ENCODE measurements around the gene SOX15. TPM values are rescaled to one million over a fixed set of nuclear protein-coding genes. Genes with fewer than 3 reads are reported as not detected.
"Not testable (repeated sequence)": the region's sequence is repeated elsewhere in the genome, so short reads cannot be mapped to it uniquely, and the experiment has no call there.

Gene SOX15
- total and polyA plus RNA-seq, 8 donors: 0.31 to 2.0 (median 1.9) TPM; not detected in 1

- no peak overlapping the region for H3K4me3 ChIP-seq
- no peak for DNase-seq
- H3K27ac ChIP-seq: no peak overlapping the region
- H3K4me1 ChIP-seq: peaks cover 23 to 46% of the 10 kb centered on the region in 2 donors
- H3K9me3 ChIP-seq: no peaks in the 10 kb centered on the region
- no peaks in the 10 kb centered on the region for H3K27me3 ChIP-seq
- intact Hi-C loops (cut with DNase I): no loop called here
- H3K36me3 ChIP-seq: peaks cover 0 to 4% of the 10 kb centered on the region in 2 donors
- no peak for ATAC-seq
- no peak for TF ChIP-seq CTCF (IDR thresholded peaks at IDR 0.05)
Measured at GRCh38 chr17:7611635-7612293, 21.9 kb upstream of the SOX15 start.

DNA sequence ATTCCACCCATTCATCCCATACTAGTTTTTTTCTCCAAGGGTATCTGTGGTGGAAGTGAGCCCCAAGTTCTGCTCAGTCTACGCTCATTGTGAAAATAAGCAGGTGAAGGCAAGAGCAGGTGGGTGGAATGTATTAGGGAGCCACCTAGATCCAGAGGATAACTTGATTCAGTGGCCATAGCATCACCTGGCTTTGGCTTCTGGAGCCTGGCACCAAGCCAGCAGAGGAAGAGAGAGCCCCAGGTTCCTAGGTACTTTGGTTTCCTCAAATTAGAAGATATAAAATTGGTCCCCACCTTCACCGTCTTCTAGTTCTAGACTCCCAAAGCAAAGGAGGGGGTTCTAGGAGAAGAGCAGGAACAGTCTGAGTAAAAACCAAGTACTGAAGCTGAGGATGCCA lies 20.7 kb upstream of the SOX15 start:
- H3K36me3 ChIP-seq: peaks cover 0 to 9% of the 10 kb centered on the region in 2 donors
- H3K4me3 ChIP-seq: no peak overlapping the region
- H3K9me3 ChIP-seq: no peaks in the 10 kb centered on the region
- no peaks in the 10 kb centered on the region for H3K27me3 ChIP-seq
- H3K27ac ChIP-seq: no peak overlapping the region
- H3K4me1 ChIP-seq: peaks cover 23 to 46% of the 10 kb centered on the region in 2 donors
- no peak for TF ChIP-seq CTCF (IDR thresholded peaks at IDR 0.05)
- DNase-seq (no peak), ATAC-seq (no peak)
- intact Hi-C loops (cut with DNase I): no loop called here

GRCh38 chr17:7606280-7606679 lies 16.4 kb upstream of the SOX15 start:
- Histone ChIP-seq H3K4me3 (no peak overlapping the region), H3K27me3 (no peaks in the 10 kb centered on the region), H3K27ac (no peak overlapping the region), H3K9me3 (no peaks in the 10 kb centered on the region), H3K4me1 (peaks cover 3 to 16% of the 10 kb centered on the region in 2 donors), H3K36me3 (peaks cover 0 to 52% of the 10 kb centered on the region in 2 donors)
- intact Hi-C loops (cut with DNase I): no loop called here
- no peak for TF ChIP-seq CTCF (IDR thresholded peaks at IDR 0.05)
- DNase-seq (no peak), ATAC-seq (no peak)

DNA sequence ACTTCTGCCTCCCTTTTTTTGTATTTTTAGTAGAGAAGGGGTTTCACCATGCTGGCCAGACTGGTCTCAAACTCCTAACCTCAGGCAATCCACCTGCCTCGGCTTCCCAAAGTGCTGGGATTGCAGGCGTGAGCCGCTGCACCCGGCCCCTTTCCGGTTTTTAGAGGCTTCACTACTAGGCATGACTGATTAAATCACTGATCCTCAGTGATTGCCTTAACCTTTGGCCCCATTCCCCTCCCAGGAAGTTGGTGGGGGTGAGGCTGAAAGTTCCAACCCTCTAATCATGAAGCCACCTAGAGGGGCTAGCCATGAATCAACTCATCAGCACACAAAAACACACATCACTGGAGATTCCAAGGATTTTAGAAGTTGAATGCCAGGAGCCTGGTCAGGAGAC lies 7.7 kb upstream of the SOX15 start:
- H3K4me3 ChIP-seq; H3K9me3 ChIP-seq; H3K4me1 ChIP-seq; intact Hi-C loops (cut with DNase I); DNase-seq; H3K27me3 ChIP-seq; H3K27ac ChIP-seq; ATAC-seq: not testable (repeated sequence)
- H3K36me3 ChIP-seq: peaks cover 0 to 97% of the 10 kb centered on the region in 2 donors

GRCh38 chr17:7593296-7593695 lies 3.4 kb upstream of the SOX15 start:
- intact Hi-C loops (cut with DNase I): no loop called here
- Histone ChIP-seq H3K4me1 (peaks cover 7 to 15% of the 10 kb centered on the region in 2 donors), H3K9me3 (no peaks in the 10 kb centered on the region), H3K4me3 (no peak overlapping the region), H3K36me3 (peaks cover 0 to 94% of the 10 kb centered on the region in 2 donors), H3K27ac (no peak overlapping the region), H3K27me3 (no peaks in the 10 kb centered on the region)
- ATAC-seq: no peak
- TF ChIP-seq CTCF (IDR thresholded peaks at IDR 0.05): no peak
- no peak for DNase-seq
